ENCODE results near the gene CTNNA2.

DNA sequence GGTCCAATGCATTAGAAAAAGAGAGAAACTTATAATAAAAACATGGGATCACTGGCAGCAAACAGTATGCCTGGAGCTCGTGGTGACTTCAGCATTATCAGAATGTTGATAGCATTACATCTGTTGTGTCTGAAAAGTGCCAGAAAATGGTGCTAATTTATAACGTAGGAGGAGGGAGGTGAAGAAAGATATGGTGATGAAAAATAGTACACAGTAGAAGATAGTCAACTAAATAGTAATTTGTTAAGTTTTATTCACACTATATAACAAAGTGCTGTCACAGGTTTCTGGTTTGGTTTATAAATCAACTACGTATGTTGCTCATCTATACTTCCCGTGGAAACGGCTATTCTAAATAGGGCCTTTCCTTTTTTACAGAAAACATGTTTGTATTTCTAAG is 674.3 kb downstream of the CTNNA2 start:
- no peak for TF ChIP-seq TAF1 (IDR thresholded peaks at IDR 0.05; ENCODE audit: borderline replicate concordance, insufficient read depth, low read length)
- no peak for TF ChIP-seq POLR2AphosphoS5 (IDR thresholded peaks at IDR 0.05; ENCODE audit: low read depth, low read length)
- no peak for TF ChIP-seq FOXP2 (optimal IDR thresholded peaks at IDR 0.05; ENCODE audit: borderline replicate concordance, extremely low read depth, extremely low read length, insufficient read depth)
